ENCODE measurements around the gene EZH1. TPM values are rescaled to one million over a fixed set of nuclear protein-coding genes. Genes with fewer than 3 reads are reported as not detected.

Gene EZH1
- total RNA-seq, 1 experiment from 2014 or later = 22.4 TPM

DNA sequence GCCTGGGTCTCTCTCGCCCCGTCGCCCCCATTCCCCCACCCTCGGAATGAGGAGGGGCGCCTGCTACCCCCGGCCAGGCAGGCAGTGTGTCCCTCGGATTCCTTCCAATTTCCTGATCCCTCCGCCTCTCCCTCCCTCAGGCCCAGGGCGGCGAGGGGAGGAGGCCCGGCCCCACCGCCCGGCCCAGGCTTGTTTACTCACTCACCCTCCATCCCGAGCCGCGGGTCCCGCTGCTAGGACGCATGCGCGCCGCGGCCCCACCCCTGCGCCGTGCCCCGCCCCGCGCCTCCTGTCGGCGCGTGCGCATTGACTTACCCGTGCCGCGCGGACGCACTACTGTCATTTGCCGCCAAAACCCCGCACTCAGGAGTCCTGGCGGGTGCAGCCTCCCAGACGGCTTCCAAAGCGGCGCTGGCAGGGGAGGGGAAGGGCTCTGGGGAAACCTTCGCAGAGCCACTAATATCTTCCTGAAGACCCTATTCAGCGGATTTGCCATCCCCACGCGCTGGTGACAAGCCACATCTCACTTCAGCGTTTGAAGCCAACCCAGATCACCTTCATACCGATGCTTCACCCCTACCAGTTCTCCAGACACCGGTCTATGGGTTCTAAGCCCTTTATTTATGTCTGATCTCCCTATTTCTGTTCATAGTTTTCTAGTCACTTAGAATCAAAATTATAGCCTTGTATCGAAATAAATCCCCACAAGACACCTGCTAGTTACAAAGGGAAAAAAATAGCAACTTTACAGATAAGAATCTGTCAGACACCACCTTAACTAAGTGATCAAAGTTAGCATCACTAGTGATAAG is at the start of gene EZH1 (continued):
- TF ChIP-seq, protein P1, sequence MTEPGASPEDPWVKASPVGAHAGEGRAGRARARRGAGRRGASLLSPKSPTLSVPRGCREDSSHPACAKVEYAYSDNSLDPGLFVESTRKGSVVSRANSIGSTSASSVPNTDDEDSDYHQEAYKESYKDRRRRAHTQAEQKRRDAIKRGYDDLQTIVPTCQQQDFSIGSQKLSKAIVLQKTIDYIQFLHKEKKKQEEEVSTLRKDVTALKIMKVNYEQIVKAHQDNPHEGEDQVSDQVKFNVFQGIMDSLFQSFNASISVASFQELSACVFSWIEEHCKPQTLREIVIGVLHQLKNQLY (CRISPR knock-in tag; IDR thresholded peaks at IDR 0.05) = 0 out of 2 replicates have a peak, but pooled peaks have one; percentile 69
- TF ChIP-seq ZNF232 (CRISPR knock-in tag; IDR thresholded peaks at IDR 0.05) = peak; percentile 97
- TF ChIP-seq CBFB (CRISPR knock-in tag; IDR thresholded peaks at IDR 0.05; ENCODE audit: low read depth) = 0 out of 2 replicates have a peak, but pooled peaks have one; percentile 37
- no peak; the same call in 1 of the 2 replicates for TF ChIP-seq RELA (CRISPR knock-in tag; IDR thresholded peaks at IDR 0.05; ENCODE audit: borderline replicate concordance)
- TF ChIP-seq, protein P2, sequence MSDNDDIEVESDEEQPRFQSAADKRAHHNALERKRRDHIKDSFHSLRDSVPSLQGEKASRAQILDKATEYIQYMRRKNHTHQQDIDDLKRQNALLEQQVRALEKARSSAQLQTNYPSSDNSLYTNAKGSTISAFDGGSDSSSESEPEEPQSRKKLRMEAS (CRISPR knock-in tag; IDR thresholded peaks at IDR 0.05) = peak; percentile 99
- TF ChIP-seq, protein P3, sequence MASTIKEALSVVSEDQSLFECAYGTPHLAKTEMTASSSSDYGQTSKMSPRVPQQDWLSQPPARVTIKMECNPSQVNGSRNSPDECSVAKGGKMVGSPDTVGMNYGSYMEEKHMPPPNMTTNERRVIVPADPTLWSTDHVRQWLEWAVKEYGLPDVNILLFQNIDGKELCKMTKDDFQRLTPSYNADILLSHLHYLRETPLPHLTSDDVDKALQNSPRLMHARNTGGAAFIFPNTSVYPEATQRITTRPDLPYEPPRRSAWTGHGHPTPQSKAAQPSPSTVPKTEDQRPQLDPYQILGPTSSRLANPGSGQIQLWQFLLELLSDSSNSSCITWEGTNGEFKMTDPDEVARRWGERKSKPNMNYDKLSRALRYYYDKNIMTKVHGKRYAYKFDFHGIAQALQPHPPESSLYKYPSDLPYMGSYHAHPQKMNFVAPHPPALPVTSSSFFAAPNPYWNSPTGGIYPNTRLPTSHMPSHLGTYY (CRISPR knock-in tag; IDR thresholded peaks at IDR 0.05) = no peak
- TF ChIP-seq, protein P4, sequence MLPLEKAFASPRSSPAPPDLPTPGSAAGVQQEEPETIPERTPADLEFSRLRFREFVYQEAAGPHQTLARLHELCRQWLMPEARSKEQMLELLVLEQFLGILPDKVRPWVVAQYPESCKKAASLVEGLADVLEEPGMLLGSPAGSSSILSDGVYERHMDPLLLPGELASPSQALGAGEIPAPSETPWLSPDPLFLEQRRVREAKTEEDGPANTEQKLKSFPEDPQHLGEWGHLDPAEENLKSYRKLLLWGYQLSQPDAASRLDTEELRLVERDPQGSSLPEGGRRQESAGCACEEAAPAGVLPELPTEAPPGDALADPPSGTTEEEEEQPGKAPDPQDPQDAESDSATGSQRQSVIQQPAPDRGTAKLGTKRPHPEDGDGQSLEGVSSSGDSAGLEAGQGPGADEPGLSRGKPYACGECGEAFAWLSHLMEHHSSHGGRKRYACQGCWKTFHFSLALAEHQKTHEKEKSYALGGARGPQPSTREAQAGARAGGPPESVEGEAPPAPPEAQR (CRISPR knock-in tag; IDR thresholded peaks at IDR 0.05) = no peak
- TF ChIP-seq, protein P5, sequence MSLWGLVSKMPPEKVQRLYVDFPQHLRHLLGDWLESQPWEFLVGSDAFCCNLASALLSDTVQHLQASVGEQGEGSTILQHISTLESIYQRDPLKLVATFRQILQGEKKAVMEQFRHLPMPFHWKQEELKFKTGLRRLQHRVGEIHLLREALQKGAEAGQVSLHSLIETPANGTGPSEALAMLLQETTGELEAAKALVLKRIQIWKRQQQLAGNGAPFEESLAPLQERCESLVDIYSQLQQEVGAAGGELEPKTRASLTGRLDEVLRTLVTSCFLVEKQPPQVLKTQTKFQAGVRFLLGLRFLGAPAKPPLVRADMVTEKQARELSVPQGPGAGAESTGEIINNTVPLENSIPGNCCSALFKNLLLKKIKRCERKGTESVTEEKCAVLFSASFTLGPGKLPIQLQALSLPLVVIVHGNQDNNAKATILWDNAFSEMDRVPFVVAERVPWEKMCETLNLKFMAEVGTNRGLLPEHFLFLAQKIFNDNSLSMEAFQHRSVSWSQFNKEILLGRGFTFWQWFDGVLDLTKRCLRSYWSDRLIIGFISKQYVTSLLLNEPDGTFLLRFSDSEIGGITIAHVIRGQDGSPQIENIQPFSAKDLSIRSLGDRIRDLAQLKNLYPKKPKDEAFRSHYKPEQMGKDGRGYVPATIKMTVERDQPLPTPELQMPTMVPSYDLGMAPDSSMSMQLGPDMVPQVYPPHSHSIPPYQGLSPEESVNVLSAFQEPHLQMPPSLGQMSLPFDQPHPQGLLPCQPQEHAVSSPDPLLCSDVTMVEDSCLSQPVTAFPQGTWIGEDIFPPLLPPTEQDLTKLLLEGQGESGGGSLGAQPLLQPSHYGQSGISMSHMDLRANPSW (CRISPR knock-in tag; conservative IDR thresholded peaks at IDR 0.05; ENCODE audit: low read depth) = no peak
- TF ChIP-seq ESRRA (CRISPR knock-in tag; IDR thresholded peaks at IDR 0.05; ENCODE audit: borderline replicate concordance) = peak; percentile 57; the same call in 1 of the 2 replicates
- no peak for TF ChIP-seq OVOL2 (CRISPR knock-in tag; IDR thresholded peaks at IDR 0.05; ENCODE audit: borderline replicate concordance)
- TF ChIP-seq ZNF317 (CRISPR knock-in tag; IDR thresholded peaks at IDR 0.05; ENCODE audit: borderline replicate concordance, low read depth) = 0 out of 2 replicates have a peak, but pooled peaks have one; percentile 53
- no peak for TF ChIP-seq ZNF219 (CRISPR knock-in tag; IDR thresholded peaks at IDR 0.05; ENCODE audit: borderline replicate concordance)
- no peak; the same call in 1 of the 2 replicates for TF ChIP-seq ZNF138 (CRISPR knock-in tag; conservative IDR thresholded peaks at IDR 0.05)
- TF ChIP-seq, protein P6, sequence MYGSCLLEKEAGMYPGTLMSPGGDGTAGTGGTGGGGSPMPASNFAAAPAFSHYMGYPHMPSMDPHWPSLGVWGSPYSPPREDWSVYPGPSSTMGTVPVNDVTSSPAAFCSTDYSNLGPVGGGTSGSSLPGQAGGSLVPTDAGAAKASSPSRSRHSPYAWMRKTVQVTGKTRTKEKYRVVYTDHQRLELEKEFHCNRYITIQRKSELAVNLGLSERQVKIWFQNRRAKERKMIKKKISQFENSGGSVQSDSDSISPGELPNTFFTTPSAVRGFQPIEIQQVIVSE (CRISPR knock-in tag; IDR thresholded peaks at IDR 0.05; ENCODE audit: borderline replicate concordance) = no peak
- no peak for TF ChIP-seq TCF7 (CRISPR knock-in tag; IDR thresholded peaks at IDR 0.05; ENCODE audit: low read depth)
- TF ChIP-seq, protein P7, sequence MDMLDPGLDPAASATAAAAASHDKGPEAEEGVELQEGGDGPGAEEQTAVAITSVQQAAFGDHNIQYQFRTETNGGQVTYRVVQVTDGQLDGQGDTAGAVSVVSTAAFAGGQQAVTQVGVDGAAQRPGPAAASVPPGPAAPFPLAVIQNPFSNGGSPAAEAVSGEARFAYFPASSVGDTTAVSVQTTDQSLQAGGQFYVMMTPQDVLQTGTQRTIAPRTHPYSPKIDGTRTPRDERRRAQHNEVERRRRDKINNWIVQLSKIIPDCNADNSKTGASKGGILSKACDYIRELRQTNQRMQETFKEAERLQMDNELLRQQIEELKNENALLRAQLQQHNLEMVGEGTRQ (CRISPR knock-in tag; IDR thresholded peaks at IDR 0.05) = no peak
- TF ChIP-seq ATF1 (CRISPR knock-in tag; IDR thresholded peaks at IDR 0.05) = no peak
- TF ChIP-seq, protein P8, sequence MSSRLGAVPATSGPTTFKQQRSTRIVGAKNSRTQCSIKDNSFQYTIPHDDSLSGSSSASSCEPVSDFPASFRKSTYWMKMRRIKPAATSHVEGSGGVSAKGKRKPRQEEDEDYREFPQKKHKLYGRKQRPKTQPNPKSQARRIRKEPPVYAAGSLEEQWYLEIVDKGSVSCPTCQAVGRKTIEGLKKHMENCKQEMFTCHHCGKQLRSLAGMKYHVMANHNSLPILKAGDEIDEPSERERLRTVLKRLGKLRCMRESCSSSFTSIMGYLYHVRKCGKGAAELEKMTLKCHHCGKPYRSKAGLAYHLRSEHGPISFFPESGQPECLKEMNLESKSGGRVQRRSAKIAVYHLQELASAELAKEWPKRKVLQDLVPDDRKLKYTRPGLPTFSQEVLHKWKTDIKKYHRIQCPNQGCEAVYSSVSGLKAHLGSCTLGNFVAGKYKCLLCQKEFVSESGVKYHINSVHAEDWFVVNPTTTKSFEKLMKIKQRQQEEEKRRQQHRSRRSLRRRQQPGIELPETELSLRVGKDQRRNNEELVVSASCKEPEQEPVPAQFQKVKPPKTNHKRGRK (CRISPR knock-in tag; IDR thresholded peaks at IDR 0.05; ENCODE audit: borderline replicate concordance) = no peak
- no peak for TF ChIP-seq HMGA2 (CRISPR knock-in tag; IDR thresholded peaks at IDR 0.05)
- peak; percentile 84 for TF ChIP-seq SP1 (CRISPR knock-in tag; conservative IDR thresholded peaks at IDR 0.05)
- TF ChIP-seq, protein P9, sequence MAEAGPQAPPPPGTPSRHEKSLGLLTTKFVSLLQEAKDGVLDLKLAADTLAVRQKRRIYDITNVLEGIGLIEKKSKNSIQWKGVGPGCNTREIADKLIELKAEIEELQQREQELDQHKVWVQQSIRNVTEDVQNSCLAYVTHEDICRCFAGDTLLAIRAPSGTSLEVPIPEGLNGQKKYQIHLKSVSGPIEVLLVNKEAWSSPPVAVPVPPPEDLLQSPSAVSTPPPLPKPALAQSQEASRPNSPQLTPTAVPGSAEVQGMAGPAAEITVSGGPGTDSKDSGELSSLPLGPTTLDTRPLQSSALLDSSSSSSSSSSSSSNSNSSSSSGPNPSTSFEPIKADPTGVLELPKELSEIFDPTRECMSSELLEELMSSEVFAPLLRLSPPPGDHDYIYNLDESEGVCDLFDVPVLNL (CRISPR knock-in tag; IDR thresholded peaks at IDR 0.05; ENCODE audit: borderline replicate concordance, low read depth) = no peak
- 0 out of 2 replicates have a peak, but pooled peaks have one; percentile 43 for TF ChIP-seq NR3C1 (CRISPR knock-in tag; conservative IDR thresholded peaks at IDR 0.05; ENCODE audit: low read depth)
- peak; percentile 53; the same call in 1 of the 2 replicates for TF ChIP-seq ZNF263 (CRISPR knock-in tag; IDR thresholded peaks at IDR 0.05; ENCODE audit: low read depth)
- TF ChIP-seq ZNF121 (CRISPR knock-in tag; IDR thresholded peaks at IDR 0.05) = no peak
- peak; percentile 68 for TF ChIP-seq GABPB1 (CRISPR knock-in tag; IDR thresholded peaks at IDR 0.05)
- peak; percentile 91 for TF ChIP-seq TEAD1 (CRISPR knock-in tag; IDR thresholded peaks at IDR 0.05)

Data from WTC11 (cell line).